AG04450 (cell line): ENCODE results near the gene BMPR1A. TPM values are rescaled to one million over a fixed set of nuclear protein-coding genes. Genes with fewer than 3 reads are reported as not detected.

Experiments
- CTCF ChIA-PET: fragments of 300-600, 350-600 bp; formaldehyde crosslinking; extraction: SDS; loops from one replicate; lab custom pipeline; 2022; ENCODE audit warnings: antibody characterized with exemption, inconsistent platforms; lab: Charles Lee
- POLR2A ChIA-PET: fragments of 350-600 bp; formaldehyde crosslinking; extraction: SDS; loops from one replicate; lab custom pipeline; 2021; ENCODE audit warnings: antibody characterized with exemption, inconsistent platforms; lab: Yijun Ruan, JAX
- DNase-seq: peaks from one replicate; pipeline ENCODE4 v3.0.0-alpha.2; 2011; ENCODE audit warnings: low read depth, low spot score
- H3K27ac ChIP-seq: one replicate; pipeline ENCODE4 v1.5.1; 2012; ENCODE audit warnings: low read depth, low read length, control low read depth
- H3K27me3 ChIP-seq: one replicate; pipeline ENCODE4 v1.6.0; 2012; ENCODE audit warnings: low read length; ENCODE audit not compliant: control insufficient read depth, insufficient read depth
- H3K4me3 ChIP-seq: 2 replicates; pipeline ENCODE4 v1.5.1; 2011; ENCODE audit warnings: mild to moderate bottlenecking, low read depth, low read length, control low read depth
- H3K9me3 ChIP-seq: 2 replicates; pipeline ENCODE4 v1.5.1; 2012; ENCODE audit warnings: low read length; ENCODE audit not compliant: control insufficient read depth, insufficient read depth
- CTCF ChIP-seq: IDR thresholded peaks from 2 replicates; pipeline ENCODE4 v1.5.1; 2011; ENCODE audit warnings: low read depth, low read length, control low read depth, inconsistent platforms
- polyA plus RNA-seq: library from polyadenylated mRNA; depleted of rRNA; stranded (reverse); fragments of >200 nt; gene quantifications from 2 replicates; pipeline ENCODE4 v1.2.3, GENCODE V29; 2011

The BMPR1A gene
- polyA plus RNA-seq, 1 experiment: 41.9 TPM

DNA sequence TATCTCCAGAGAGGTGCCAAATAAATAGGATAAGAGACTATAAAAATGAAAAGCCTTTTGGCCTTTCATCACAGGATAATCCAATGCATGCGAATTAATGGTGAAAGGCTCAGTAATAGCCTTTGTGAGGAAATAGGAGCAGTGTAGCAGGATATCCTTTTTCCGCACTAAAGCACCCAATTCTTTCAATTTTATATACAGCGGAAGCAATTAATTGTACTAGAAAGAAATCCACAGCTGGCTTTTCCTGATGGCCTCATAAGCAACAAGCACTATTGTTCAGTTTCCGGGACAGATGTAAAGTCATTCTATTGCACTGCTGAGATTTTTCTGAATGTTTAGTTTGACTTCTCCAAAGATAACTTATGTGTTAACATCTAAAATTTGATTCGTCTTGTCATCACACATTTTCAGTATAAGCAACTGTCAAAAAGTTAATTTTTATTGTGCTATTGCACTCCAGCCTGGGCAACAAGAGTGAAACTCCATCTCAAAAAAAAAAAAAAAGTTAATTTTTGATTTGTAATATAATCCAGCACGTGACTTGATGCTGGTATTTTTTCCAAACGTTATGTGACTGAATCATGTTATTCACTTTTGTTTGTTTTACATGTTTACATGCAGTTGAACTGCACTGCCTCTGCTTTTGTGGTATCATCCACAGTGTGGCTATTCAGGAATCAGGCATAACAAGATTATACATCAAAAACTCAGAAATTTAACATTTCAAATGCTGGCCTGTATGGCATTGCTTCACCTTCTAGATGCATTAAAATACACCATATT lies 8.4 kb upstream of the BMPR1A start:
- no peak overlapping the region for H3K4me3 ChIP-seq
- peak overlapping the region; percentile 57 for H3K27ac ChIP-seq
- no peaks in the 10 kb centered on the region for H3K27me3 ChIP-seq
- no peaks in the 10 kb centered on the region; the same call in 1 of the 2 replicates for H3K9me3 ChIP-seq
- POLR2A ChIA-PET: no interaction called here
- TF ChIP-seq CTCF: no peak
- CTCF ChIA-PET: interaction anchor here (0.7 kb wide), 1 partner anchor 59 kb away, joined by 6 read pairs; no protein-coding TSS in a partner anchor
- DNase-seq: no peak

DNA sequence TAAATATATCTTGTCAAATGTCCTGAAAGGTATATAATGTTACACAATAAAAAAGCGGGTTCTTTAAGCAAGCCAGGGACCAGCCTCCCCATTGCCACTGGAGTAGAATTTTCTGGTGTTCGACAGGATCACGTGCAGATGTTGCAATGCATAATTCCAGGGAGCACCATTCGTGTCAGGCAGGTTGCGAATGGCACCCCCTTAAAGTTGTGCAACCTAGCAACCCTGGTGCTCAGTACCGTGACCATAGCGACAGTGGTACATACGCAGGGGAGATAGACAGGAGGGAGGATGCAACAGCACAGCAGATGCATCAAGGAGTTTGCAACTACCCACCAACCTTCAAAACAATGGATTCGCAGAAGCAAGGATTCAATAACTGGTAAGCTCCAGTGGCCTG lies 6.6 kb upstream of the BMPR1A start:
- Histone ChIP-seq H3K27ac (no peak overlapping the region), H3K9me3 (no peaks in the 10 kb centered on the region; the same call in 1 of the 2 replicates), H3K4me3 (no peak overlapping the region), H3K27me3 (no peaks in the 10 kb centered on the region)
- DNase-seq: no peak
- ChIA-PET POLR2A (no interaction called here), CTCF (no interaction called here)
- TF ChIP-seq CTCF: no peak

- TF ChIP-seq CTCF: no peak
- DNase-seq: no peak
- no peaks in the 10 kb centered on the region for H3K27me3 ChIP-seq
- H3K27ac ChIP-seq: no peak overlapping the region
- H3K9me3 ChIP-seq: no peaks in the 10 kb centered on the region; the same call in 1 of the 2 replicates
- no peak overlapping the region for H3K4me3 ChIP-seq
- ChIA-PET CTCF (no interaction called here), POLR2A (no interaction called here)
Measured at GRCh38 chr10:86751477-86751876, 4.9 kb upstream of the BMPR1A start.

- ChIA-PET POLR2A (interaction anchor here (0.6 kb wide), 1 partner anchor 29 kb away, joined by 3 read pairs; no protein-coding TSS in a partner anchor), CTCF (interaction anchor here (0.9 kb wide), 1 partner anchor 58 kb away, joined by 3 read pairs; no protein-coding TSS in a partner anchor)
- Histone ChIP-seq H3K4me3 (no peak overlapping the region), H3K27ac (no peak overlapping the region), H3K9me3 (no peaks in the 10 kb centered on the region; the same call in 1 of the 2 replicates), H3K27me3 (no peaks in the 10 kb centered on the region)
- TF ChIP-seq CTCF: no peak
- no peak for DNase-seq
Measured at GRCh38 chr10:86752311-86752710, 4.1 kb upstream of the BMPR1A start.

DNA sequence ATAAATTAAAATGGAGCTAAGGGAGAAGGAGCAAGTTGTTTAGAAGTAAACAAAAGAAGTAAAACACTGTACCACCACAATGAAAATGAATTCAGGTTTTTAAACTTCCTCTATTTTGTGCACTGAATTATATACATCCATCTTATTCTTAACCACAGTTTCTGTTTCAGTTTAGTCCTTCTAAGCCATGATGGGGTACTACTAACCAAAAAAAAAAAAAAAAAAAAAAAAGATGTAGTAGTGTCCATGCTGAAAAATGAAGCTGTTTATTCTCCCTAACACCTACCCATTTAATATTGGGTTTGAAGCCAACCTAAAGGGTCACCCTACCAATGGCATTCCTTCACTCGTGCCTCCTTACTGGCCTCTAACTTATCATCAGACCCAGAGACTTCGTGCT lies 3.4 kb upstream of the BMPR1A start:
- Histone ChIP-seq H3K9me3 (no peaks in the 10 kb centered on the region; the same call in 1 of the 2 replicates), H3K27ac (no peak overlapping the region), H3K27me3 (no peaks in the 10 kb centered on the region), H3K4me3 (no peak overlapping the region)
- TF ChIP-seq CTCF: no peak
- DNase-seq: no peak
- CTCF ChIA-PET: interaction anchor here (0.6 to 0.9 kb wide), 4 partner anchors 26 to 346 kb away, joined by 3 to 12 read pairs (median 4); no protein-coding TSS in a partner anchor
- POLR2A ChIA-PET: interaction anchor here (0.6 kb wide), 1 partner anchor 342 kb away, joined by 3 read pairs; no protein-coding TSS in a partner anchor
